Mammary epithelial cell (primary cell): ENCODE results near the gene DTWD1.

Source experiments
- CTCF ChIP-seq, 2 donors: IDR thresholded peaks in 1 of 2; conservative IDR thresholded peaks in 1 of 2; 2 replicates each; pipeline ENCODE4 v1.5.1; 2011 to 2012; ENCODE audit warnings: inconsistent platforms in 2 of 2, low read length in 2 of 2, mild to moderate bottlenecking in 2 of 2, control low read depth in 1 of 2, low read depth in 1 of 2; ENCODE audit not compliant: insufficient read depth in 1 of 2; ENCODE audit errors: extremely low read depth in 1 of 2
- EZH2 ChIP-seq: IDR thresholded peaks from 2 replicates; pipeline ENCODE4 v1.6.1; 2012; ENCODE audit warnings: low read length, inconsistent platforms, borderline replicate concordance

- no peak for TF ChIP-seq CTCF (conservative IDR thresholded peaks at IDR 0.05 in 1 of 2, IDR thresholded peaks at IDR 0.05 in 1 of 2; ENCODE audit: extremely low read depth in 1 of 2, insufficient read depth in 1 of 2, low read depth in 1 of 2, low read length in 2 of 2)
- TF ChIP-seq EZH2: no peak
These were observed 16.0 kb upstream of the DTWD1 start for GRCh38 chr15:49604625-49605409.
